GM18519 (cell line): ENCODE measurements around the gene DDI1.
"Not testable (repeated sequence)": the region's sequence is repeated elsewhere in the genome, so short reads cannot be mapped to it uniquely, and the experiment has no call there.

Source experiments
- ATAC-seq: cut with Tn5 transposase; IDR thresholded peaks from one replicate; pipeline ENCODE4 v1.9.1; 2021; ENCODE audit warnings: mild to moderate bottlenecking, moderate library complexity; ENCODE audit not compliant: unreplicated experiment, low FRiP score

The DDI1 gene

DNA sequence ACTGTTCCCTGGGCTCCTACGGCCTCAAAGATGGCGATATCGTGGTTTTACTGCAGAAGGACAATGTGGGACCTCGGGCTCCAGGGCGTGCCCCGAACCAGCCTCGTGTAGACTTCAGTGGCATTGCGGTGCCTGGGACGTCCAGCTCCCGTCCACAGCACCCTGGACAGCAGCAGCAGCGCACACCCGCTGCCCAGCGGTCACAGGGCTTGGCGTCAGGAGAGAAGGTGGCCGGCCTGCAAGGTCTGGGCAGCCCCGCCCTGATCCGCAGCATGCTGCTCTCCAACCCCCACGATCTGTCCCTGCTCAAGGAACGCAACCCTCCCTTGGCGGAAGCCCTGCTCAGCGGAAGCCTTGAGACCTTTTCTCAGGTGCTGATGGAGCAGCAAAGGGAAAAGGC, 555 bp downstream of the DDI1 start:
- ATAC-seq: no peak

DNA sequence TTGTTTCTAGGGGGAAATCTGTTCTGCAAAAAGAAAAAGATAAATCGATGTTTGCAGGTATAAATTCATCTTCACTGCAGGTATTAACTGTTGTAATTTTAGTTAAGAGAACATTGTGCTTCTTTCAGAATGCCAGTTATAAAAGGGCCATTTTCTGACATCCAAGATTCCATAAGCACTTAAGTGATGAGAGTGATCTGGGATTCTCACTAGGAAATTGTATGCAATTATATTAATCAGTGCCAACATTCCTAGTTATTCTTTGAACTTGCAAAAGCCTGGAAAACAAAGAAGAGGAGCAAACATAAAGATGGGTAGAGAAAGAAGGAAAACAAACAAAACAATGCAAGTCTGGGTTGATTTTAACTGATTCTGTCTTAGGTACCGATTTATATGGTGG, 5.4 kb downstream of the DDI1 start:
- no peak for ATAC-seq

DNA sequence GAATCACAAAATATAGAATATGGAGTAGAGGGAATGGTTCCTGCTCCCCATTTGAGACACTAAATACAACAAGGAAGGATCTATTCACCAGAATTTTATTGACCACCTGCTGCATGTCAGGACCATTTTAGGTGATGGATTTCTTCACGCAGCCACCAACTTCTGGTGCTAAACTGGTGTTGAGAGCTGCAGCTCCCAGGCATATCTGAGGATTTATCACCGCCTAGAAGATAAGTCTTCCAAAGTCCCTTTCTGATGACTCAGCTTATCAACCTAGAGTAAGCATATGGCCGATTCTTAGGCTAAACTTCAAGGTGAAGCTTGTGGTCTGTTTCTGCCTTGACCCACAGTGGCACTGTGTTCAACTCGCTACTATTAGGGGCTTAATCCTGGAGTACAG, 6.7 kb downstream of the DDI1 start:
- ATAC-seq: no peak

DNA sequence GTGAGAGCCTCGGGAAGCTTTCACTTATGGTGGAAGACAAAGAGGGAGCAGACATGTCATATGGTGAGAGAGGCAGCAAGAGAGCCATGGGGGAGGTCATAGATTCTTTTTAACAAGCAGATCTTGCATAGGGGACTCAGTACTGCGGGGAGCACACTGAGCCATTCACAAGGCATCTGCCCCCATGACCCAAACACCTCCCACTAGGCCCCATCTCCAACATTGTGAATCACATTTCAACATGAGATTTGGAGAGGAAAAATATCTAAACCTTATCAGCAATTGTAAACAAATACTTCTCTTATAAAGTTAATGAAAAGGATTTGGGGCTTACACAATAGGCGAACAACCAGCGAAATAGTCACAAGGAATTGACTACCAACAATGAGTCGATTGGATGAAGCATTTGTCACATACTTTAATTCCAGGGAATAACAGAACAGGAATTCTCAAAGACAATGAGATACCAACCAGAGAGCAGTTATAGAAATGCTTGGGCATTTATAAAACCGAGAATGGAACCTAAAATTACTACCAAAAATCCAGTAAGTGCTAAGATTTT, 7.3 kb downstream of the DDI1 start:
- ATAC-seq: no peak

DNA sequence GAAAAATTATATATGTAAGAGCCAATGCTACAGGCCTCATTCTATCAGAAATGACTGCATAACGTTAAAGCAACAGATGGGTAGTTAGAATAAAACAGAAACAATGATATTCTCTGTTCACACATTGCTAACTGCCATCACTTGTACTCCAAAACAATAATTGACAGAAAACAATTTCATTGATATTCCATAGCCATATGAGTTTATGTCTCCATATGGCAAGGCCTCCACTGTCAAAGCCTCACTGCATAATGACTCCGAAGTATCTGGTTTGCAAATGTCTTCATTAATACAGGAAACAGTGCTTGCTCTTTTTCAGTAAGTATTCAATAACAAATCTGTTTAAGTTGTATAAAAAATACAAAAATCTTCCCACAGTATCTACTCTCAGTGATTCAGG, 9.9 kb downstream of the DDI1 start:
- ATAC-seq: no peak

DNA sequence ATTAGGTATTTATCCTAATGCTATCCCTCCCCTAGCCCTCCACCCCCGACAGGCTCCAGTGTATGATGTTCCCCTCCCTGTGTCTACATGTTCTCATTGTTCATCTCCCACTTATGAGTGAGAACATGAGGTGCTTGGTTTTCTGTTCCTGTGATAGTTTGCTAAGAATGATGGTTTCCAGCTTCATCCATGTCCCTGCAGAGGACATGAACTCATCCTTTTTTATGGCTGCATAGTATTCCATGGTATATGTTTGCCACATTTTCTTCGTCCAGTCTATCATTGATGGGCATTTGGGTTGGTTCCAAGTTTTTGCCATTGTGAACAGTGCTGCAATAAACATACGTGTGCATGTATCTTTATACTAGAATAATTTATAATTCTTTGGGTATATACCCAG, 10.4 kb downstream of the DDI1 start:
- not testable (repeated sequence) for ATAC-seq

DNA sequence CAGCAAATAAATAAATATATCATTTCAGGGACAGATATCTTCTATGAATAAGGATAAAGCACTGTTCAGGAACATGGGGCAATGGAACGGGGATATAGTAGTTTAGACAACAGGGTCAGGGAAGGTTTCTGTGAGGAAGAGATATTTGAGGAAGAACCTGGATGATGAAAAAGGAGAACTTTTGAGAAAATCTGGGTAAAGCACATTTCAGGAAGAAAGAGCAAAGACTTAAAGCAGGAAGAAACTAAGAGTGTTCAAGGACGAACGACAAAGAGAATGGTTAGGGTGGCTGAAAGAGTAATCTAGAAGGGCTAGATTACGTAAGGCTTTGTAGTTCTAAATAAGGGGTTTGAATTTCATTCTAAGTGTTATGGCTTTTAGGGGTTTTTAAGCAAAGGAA, 12.7 kb downstream of the DDI1 start:
- ATAC-seq: no peak

DNA sequence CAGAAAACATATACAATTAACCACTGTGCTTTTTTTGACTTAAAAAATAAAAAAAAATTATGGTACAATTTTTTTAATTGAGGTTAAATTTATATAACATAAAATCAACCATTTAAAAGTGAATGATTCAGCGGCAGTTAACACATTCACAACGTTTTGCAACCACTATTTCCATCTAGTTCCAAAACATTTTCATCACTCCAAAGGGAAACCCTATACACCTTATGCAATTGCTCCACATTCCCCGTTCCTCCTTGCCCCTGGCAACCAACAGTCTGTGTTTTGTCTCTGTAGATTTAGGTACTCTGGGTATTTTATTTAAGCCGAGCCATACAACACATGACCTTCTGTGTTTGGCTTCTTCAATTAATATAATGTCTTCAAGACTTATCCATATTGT, 15.3 kb downstream of the DDI1 start:
- ATAC-seq: no peak

DNA sequence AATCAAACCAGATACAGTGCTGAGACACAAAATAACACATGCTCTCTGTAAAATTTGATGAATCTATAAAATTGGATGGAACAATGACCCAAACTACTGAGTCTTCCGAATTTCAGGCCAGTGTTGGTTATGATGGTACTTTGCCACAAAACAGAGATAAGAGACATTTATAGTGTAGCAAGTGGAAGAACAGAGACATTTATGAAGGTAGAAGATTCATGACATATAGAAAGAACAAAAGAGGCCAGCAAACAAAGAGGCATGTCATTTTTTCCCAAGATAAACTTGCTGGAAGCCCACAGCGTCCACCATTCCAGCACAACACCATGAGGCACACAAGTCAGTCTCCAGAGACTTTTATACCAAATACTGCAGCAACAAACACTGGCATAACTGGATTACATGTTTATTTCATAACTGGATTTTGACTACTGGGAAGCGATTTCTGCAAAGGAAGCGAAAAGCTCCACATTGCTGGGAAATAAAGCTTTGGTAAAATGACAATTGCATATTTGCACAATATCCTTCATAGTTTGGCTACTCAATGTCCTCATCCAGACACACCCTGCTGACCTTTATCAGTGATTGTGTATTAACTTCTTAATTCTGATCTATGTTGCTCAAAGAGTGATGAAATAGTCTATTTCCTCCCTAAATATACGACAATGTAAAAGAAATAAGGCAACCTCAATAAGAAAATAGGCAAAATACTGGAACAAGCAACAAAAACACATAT, 17.5 kb downstream of the DDI1 start:
- ATAC-seq: no peak

DNA sequence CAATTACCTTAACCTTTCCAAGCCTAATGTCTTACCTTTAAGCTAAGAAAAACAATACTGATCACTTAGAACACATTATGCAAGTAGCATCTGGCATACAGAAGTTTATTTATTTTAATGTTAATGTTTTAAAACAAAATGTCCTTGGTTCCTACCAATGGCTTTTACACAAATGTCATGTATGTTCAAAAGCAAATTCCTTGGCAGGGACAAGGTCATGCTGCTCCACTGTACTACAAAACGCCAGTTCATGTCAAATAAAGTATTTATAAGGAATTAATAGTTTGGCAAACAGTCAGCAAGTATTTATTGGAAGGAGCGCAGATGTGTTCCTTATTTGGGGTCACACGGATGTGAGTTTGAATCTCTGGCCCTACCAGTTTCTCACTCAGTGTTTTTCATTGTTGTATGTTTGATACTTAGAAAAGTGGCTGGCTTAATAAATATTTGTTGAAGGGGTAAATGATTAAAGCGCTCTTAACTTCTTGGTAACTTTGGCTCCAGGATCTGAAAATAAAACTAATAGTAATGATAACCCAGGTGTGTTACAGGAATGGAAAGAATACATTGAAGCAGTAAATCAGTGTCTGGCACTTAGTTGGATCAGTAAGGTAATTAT, 18.6 kb downstream of the DDI1 start:
- ATAC-seq: no peak

DNA sequence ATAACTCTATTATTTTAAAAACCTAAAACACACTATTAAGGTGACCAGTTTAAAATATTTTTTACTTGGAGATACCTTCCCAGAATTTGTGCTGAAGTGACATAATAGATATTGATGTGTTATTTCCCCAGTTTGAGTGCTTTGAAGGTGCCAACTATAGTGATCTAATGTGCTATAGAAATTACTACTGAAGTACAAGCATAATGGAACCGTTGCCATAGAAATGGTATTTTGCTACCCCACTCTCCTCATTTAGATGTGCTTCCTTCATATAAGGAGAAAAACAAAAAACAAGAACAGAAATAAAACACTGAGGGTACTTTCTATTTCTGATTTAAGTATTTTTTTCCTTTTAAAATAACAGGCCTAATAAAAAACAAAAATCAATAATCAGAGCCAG, 19.2 kb downstream of the DDI1 start:
- no peak for ATAC-seq

DNA sequence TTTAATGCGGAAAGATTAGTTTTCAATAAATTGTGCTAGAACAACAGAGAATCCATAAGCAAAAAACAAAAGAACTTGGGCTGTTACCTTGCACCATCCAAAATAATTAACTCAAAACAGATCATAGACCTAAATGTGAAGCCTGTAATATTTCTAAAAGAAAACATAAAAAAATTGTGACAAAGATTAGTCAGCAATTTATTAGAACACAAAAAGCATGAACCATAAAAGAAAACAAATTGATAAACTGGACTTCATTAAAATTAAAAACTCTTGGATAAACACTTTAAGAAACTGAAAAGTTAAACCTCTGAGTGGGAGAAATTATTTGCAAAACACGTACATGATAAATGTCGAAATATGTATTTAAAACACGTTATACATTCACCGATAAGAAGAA, 21.5 kb downstream of the DDI1 start:
- no peak for ATAC-seq

DNA sequence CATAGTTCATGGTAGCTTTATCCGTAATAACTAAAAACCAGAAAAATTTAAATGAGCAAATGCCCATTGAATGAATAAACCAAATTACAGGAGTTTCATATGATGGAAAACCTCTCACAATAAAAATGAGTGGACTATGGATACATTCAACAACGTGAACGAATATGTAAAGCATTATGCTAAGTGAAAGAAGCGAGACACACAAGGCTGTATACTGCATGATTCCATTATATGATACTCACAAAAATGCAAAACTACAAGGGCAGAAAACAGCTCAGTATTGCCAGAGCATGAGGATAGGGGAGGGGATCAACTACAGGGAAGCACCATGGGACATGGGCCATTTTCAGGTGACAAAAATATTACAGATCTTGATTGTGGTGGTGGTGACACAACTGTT, 22.2 kb downstream of the DDI1 start:
- no peak for ATAC-seq

DNA sequence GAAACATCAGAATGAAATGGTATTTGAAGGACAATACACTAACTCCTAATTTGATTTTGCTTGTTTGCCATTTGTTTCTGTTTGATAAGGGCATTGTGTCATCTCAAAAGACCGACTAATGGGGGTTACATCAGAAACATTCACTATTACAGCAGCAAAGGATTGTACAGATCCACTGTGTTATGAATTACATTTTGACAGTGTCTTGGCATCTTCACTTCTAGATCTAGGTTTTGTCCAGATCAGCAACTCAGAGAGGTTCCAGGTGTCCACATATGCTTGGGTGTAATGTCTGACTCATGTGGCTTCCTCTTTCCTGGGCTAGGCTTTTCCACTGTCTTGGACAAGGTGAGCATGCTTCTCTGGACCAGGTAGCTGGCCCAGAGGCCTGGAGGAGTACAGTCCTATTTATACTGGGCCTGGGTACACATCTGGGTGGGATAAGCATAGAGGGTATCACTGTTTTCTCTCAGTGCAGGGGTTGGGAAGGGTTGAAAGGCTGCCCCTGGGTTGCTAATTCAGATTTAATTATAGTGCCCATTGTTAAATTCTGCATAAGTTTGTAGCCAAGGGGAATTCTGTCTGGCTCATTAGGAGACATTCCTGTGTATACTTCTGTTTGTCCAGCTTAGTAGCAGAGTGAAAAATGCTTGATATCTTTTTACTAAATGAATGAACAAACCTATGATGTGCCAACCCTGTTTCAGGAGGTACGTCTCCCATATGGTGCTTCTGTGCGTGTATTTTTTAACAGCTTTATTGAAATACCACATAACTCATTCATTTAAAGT, 23.8 kb downstream of the DDI1 start:
- no peak for ATAC-seq

DNA sequence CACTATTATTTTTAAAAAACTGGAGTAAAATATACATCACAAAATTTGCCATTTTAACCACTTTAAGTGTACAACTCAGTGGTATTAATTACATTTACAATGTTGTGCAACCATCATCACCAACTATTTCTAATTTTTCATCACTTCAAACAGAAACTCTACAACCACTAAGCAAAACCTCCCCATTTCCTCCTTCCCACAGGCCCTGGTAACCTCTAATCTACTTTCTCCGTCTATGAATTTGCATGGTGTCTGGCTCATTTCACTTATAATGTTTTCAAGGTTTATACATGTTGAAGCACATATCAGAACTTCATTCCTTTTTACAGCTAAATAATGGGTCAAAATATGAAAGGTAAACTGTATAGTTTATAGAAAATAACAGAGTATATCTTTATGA, 24.4 kb downstream of the DDI1 start:
- ATAC-seq: peak; percentile 72

DNA sequence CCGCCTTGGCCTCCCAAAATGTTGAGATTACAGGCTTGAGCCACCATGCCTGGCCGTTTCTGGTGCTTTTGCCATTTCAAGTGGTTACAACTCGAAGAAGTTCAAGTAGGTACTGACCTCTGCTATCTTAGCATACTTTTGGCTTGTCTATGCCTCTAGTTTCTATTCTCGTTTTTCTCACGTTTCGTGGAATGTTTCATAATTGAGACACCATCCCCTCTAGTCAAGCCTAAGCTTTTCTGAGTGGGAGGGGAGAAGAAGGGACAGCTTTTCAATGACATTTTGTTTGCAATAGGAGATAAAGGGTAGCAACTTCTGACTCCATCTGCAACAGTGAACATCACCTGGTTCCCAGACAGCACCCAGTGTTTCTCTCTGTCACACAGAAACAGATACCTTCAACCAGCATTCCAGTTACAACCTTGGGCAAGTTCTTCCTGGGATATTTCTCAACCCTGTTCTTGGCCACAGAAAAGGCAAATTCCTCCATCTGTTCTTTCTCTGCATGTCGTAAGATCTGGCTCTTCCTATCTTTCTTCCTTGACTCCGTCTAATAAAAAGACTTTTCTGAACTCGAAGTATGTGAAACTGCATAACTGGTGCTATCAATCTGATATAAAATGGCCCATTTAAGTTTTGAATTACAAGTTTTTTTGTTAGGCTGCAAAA, 25.5 kb downstream of the DDI1 start:
- ATAC-seq: no peak

DNA sequence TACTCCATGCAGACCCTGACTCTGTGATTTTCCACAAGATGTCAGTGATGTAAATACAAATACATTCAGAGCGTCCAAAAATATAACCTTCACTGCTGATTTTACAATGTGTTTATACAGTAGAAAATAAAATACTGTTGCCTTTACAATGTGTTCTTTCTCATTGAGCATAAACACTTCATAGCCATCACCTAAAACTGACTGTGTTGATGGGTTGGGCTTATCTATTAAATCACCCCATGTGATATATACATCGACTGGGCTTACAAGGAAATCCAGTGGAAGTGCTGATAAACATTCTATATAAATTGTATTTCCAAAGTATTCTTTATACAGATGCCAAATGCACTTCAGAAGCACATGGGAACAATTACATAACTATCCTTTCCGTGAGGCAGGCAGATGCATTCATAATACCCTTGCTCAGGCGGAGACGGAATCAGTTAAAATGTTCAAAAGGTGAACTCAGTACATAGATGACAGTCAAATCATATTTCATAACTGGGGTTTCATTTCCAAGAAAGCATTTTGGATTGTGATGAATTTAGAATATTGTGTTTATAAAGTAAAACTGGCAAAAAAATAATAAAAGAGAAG, 27.7 kb downstream of the DDI1 start:
- no peak for ATAC-seq

DNA sequence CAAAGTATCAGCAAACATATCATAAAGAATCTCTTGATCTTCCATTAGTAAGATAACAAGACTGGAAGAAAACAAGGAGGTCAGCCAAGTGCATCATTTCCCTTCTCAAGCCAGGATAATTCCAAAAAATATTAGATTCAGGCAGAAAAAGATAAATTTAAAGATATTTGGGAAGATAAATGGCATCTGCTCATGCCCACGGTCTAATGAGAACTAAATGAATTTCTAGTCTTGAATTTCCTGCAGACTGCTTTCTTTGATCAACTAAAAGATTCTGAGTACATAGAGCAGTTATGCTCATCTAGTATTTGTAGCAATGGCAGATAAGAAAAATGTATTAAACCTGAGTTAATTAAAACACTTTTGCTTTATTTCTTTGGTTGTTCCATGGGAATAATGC, 31.1 kb downstream of the DDI1 start:
- no peak for ATAC-seq

DNA sequence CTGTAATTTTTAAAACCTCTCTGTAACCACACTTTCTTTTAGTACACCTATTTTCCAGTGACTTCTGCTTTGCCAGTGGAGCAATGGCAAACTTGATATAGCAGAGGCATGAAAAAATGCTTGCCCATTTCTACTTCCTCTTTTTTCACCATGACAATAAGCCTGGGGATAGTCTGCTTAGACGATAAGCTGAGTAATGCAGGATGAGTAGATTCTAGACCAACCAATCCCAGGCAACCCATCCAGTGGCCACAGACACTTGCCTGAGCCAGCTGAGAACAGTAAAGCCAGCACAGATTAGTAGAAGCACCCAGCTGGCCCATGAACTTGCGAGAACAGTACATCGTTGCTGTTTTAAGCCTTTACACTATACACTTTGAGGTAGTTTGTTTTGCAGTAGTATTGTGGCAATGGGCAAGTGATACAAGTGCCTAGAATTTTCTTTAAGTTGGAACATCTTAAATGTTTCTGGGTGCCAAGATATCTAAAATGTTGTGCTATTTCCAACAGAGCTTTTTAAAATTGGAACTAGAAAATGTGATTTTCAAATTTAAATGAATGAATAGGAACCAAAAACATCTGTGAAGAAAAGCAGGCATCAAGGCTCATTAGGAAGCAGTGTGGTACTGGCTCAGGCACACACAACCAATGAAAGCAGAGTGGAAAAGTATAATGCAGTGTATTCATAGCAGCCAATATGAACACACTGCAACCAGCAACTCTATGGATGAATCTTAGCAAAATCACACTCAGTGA, 37.7 kb downstream of the DDI1 start:
- ATAC-seq: peak; percentile 89

DNA sequence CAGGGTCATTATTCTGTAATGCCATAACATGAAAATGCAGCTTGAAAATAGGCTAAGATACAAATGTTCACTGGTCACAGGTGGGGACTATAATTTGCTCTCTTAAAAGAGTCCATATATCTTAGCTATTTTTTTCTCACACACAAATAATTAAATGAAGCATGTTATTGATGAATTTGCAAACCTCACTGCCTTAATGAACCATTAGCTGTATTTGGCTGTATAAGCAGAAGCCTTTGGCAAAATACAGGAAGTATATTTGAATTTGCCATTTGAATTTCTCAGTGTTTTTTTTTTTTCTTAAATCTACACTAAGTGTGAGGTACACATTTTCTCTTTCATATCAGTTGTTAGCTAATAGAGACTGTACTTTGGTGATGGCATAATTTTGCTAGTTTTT, 38.7 kb downstream of the DDI1 start:
- no peak for ATAC-seq
